Ascending aorta (tissue), 2 donors: ENCODE results near the gene MARK3. TPM values are rescaled to one million over a fixed set of nuclear protein-coding genes. Genes with fewer than 3 reads are reported as not detected.

Source experiments
- DNase-seq, 2 donors: peaks; one replicate each; pipeline ENCODE4 v3.0.0-alpha.2; 2019; ENCODE audit warnings: low spot score in 2 of 2
- H3K27ac ChIP-seq, 2 donors: fragments of 200-600 bp; sonication (generic); one replicate each; pipeline ENCODE4 v1.5.1; 2016 to 2017; ENCODE audit warnings: mild to moderate bottlenecking in 1 of 2
- H3K27me3 ChIP-seq: fragments of 200-600 bp; sonication (generic); one replicate; pipeline ENCODE4 v1.5.1; 2017
- H3K36me3 ChIP-seq, 2 donors: fragments of 200-600 bp; sonication (generic); one replicate each; pipeline ENCODE4 v1.5.1; 2016
- H3K4me1 ChIP-seq, 2 donors: fragments of 200-600 bp; sonication (generic); one replicate each; pipeline ENCODE4 v1.5.1; 2016 to 2017; ENCODE audit warnings: mild to moderate bottlenecking in 1 of 2
- H3K4me3 ChIP-seq, 2 donors: fragments of 200-600 bp; sonication (generic); one replicate each; pipeline ENCODE4 v1.5.1; 2016 to 2017; ENCODE audit warnings: mild to moderate bottlenecking in 1 of 2
- H3K9me3 ChIP-seq, 2 donors: fragments of 200-600 bp; sonication (generic); one replicate each; pipeline ENCODE4 v1.5.1; 2016
- intact Hi-C: fragments of 100-400 bp; cut with DNase I; formaldehyde crosslinking; loops from one replicate; pipeline ENCODE4 v1.15.1; 2023
- total RNA-seq: library from RNA; depleted of rRNA; stranded (reverse); fragments of >200 nt; gene quantifications from one replicate; pipeline ENCODE4 v1.1.0, GENCODE V29; 2016
- TF ChIP-seq, protein P1 (sequence below), 3 experiments: fragments of 200-600 bp in 2 of 3; fragments of 450-650 bp in 1 of 3; sonication (generic) in 2 of 3; IDR thresholded peaks; one replicate each; pipeline ENCODE4 v1.5.1; 2016 to 2019; ENCODE audit warnings: antibody characterized with exemption in 3 of 3, mild to moderate bottlenecking in 1 of 3, moderate library complexity in 1 of 3

Gene MARK3
- total RNA-seq, 1 donor from 2014 or later, result 78.1 TPM

DNA sequence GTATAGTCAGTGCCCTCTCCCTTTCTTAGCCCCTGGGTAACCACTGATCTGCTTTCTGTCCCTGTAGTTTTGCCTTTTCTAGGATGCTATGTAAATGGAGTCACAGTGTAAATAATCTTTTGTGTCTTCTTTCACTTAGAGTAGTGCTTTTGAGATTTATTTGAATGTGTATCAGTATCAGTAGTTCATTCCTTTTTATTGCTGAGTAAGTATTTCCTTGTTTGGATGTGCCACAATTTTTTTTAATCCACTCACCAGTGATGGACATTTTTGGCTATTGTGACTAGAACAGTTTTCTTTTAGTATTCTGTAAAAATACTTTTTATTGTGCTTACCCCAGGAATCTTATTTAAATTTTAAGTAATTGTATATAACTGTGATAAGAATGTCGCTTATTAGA, 3.4 kb downstream of the MARK3 start:
- intact Hi-C loops, result no loop called here
- no peak overlapping the region for H3K27ac ChIP-seq

DNA sequence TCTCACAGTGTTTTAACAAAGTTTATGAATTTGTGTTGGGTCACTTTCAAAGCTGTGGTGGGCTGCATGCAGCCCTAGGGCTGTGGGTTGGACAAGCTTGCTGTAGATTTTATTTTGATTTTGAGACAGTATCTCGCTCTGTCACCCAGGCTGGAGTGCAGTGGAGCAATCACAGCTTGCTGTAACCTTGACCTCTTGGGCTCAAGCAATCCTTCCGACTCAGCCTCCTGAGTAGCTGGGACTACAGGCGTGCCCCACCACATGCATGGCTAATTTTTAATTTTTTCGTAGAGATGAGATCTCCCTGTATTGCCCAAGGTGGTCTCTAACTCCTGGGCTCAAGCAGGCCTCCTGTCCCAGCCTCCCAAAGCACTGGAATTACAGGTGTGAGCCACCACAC, 5.4 kb downstream of the MARK3 start:
- H3K4me1 ChIP-seq, result peaks cover 6 to 52% of the 10 kb centered on the region in 2 donors

More for the DNA sequence above, 3.4 kb downstream of the MARK3 start:
- DNase-seq, result no peak
- no peaks in the 10 kb centered on the region for H3K36me3 ChIP-seq
- H3K4me1 ChIP-seq, result peaks cover 6 to 42% of the 10 kb centered on the region in 2 donors
- no peaks in the 10 kb centered on the region for H3K9me3 ChIP-seq
- TF ChIP-seq, protein P1, sequence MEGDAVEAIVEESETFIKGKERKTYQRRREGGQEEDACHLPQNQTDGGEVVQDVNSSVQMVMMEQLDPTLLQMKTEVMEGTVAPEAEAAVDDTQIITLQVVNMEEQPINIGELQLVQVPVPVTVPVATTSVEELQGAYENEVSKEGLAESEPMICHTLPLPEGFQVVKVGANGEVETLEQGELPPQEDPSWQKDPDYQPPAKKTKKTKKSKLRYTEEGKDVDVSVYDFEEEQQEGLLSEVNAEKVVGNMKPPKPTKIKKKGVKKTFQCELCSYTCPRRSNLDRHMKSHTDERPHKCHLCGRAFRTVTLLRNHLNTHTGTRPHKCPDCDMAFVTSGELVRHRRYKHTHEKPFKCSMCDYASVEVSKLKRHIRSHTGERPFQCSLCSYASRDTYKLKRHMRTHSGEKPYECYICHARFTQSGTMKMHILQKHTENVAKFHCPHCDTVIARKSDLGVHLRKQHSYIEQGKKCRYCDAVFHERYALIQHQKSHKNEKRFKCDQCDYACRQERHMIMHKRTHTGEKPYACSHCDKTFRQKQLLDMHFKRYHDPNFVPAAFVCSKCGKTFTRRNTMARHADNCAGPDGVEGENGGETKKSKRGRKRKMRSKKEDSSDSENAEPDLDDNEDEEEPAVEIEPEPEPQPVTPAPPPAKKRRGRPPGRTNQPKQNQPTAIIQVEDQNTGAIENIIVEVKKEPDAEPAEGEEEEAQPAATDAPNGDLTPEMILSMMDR (IDR thresholded peaks at IDR 0.05), result no peak
- H3K27me3 ChIP-seq, result no peaks in the 10 kb centered on the region
- H3K4me3 ChIP-seq, result no peak overlapping the region

DNA sequence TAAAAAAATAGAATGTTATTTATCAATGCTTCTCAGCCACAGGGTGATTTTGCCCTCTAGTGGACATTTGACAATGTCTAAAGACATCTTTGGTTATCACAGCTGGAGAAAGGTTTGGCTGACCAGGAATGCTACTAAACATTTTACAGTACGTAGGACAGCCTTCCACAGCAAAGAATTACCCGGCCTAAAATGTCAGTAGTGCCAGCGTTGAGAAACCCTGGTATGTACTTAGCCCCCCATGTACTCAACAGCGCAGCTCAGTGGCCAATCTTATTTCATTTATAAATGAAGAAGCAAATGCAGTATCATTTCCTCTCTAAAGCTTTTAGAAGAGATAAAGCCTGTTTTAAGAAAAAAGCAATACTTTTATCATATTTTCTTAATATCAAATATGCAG, 5.8 kb downstream of the MARK3 start:
- H3K4me1 ChIP-seq, result peaks cover 6 to 54% of the 10 kb centered on the region in 2 donors
- H3K27me3 ChIP-seq, result no peaks in the 10 kb centered on the region
- H3K4me3 ChIP-seq, result no peak overlapping the region
- intact Hi-C loops, result no loop called here
- no peaks in the 10 kb centered on the region for H3K9me3 ChIP-seq
- no peaks in the 10 kb centered on the region for H3K36me3 ChIP-seq
- no peak for DNase-seq
- TF ChIP-seq, protein P1 (IDR thresholded peaks at IDR 0.05), result peak; percentile 16 to 47 (median 33)
- no peak overlapping the region for H3K27ac ChIP-seq

More for the DNA sequence above, 5.4 kb downstream of the MARK3 start:
- no peak overlapping the region for H3K4me3 ChIP-seq
- H3K9me3 ChIP-seq, result no peaks in the 10 kb centered on the region
- intact Hi-C loops, result no loop called here
- no peaks in the 10 kb centered on the region for H3K27me3 ChIP-seq
- no peak overlapping the region for H3K27ac ChIP-seq
- H3K36me3 ChIP-seq, result no peaks in the 10 kb centered on the region
- TF ChIP-seq, protein P1 (IDR thresholded peaks at IDR 0.05), result no peak
- no peak for DNase-seq

DNA sequence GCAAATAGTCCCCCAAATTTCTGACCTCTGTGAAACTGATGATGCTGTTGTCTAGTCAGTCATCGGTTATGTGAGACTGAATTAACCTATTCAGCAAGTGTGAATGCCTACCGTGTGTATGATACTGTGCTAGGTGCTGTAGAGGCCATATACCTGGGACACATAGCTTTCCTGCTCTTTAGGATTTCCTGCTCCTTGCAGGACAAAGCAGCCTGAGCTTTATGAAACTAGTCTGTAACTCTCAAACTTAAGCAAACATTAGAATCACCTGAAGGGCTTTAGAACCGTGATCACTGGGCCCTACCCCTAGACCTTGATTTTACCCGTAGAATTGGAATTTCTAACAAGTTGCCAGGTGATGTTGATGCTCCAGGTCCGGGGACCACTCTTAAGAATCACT, 6.9 kb downstream of the MARK3 start:
- Histone ChIP-seq H3K27me3 (no peaks in the 10 kb centered on the region), H3K36me3 (no peaks in the 10 kb centered on the region), H3K4me3 (no peak overlapping the region), H3K4me1 (peaks cover 3 to 54% of the 10 kb centered on the region in 2 donors), H3K9me3 (no peaks in the 10 kb centered on the region), H3K27ac (no peak overlapping the region)
- intact Hi-C loops, result no loop called here
- no peak for DNase-seq
- TF ChIP-seq, protein P1 (IDR thresholded peaks at IDR 0.05), result no peak

DNA sequence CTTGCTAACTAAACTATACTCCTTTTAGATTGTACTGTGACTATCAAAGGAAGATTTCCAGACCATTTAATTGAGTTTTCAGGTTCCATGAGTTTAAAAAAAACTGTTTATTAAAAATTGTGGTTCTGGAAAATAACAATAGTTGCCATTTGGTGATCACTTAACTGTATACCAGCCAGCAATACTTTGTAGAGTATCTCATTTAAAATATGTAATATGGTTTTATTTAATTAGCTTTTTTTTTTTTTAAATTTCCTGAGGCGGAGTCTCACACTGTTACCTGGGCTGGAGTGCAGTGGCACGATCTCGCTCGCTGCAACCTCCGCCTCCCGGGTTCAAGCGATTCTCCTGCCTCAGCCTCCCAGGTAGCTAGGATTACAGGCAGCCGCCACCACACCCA, 7.4 kb downstream of the MARK3 start:
- Histone ChIP-seq H3K4me1 (peaks cover 0 to 49% of the 10 kb centered on the region in 2 donors), H3K36me3 (no peaks in the 10 kb centered on the region), H3K27ac (peak overlapping the region in 1 of 2 donors; percentile 34), H3K27me3 (no peaks in the 10 kb centered on the region), H3K9me3 (no peaks in the 10 kb centered on the region), H3K4me3 (no peak overlapping the region)
- TF ChIP-seq, protein P1 (IDR thresholded peaks at IDR 0.05), result no peak
- intact Hi-C loops, result no loop called here
- no peak for DNase-seq

DNA sequence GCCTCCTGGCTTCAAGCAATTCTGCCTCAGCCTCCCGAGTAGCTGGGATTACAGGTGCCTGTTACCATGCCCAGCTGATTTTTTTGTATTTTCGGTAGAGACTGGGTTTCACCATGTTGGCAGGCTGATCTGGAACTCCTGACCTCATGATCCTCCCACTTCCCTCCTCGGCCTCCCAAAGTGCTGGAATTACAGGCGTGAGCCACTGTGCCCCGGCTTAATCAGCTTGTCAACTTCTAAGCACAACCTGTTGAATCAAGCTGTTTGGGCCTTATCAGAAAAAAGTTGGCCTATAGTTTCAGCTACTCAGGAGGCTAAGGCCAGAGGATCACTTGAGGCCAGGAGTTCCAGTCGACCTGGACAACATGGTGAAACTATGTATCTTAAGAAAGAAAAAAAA, 7.9 kb downstream of the MARK3 start:
- Histone ChIP-seq H3K4me1 (peaks cover 0 to 46% of the 10 kb centered on the region in 2 donors), H3K4me3 (no peak overlapping the region), H3K9me3 (no peaks in the 10 kb centered on the region), H3K27ac (peak overlapping the region in 1 of 2 donors; percentile 34), H3K27me3 (no peaks in the 10 kb centered on the region), H3K36me3 (no peaks in the 10 kb centered on the region)
- DNase-seq, result no peak
- TF ChIP-seq, protein P1 (IDR thresholded peaks at IDR 0.05), result no peak
- intact Hi-C loops, result no loop called here
